Measurements from ENCODE around the gene TMEM117. TPM values are rescaled to one million over a fixed set of nuclear protein-coding genes. Genes with fewer than 3 reads are reported as not detected.

Gene TMEM117
- total and polyA plus RNA-seq, 2 donors (not counting 1 experiment from before 2014, with no cell fraction given), result 2.0 to 10.4 TPM

GRCh38 chr12:43858096-43858495 is 22.2 kb downstream of the TMEM117 start:
- Histone ChIP-seq H3K9ac (ENCODE audit: low read length) (no peak overlapping the region), H3K27ac (ENCODE audit: low read length in 2 of 2) (no peak overlapping the region), H3K27me3 (replicated peaks in 1 of 4; ENCODE audit: control extremely low read depth in 1 of 4, control insufficient read depth in 3 of 4, insufficient read depth in 4 of 4, low read length in 3 of 4) (no peaks in the 10 kb centered on the region), H3K9me3 (ENCODE audit: control extremely low read depth in 1 of 3, control insufficient read depth in 2 of 3, insufficient read depth in 1 of 3, low read length in 2 of 3) (no peaks in the 10 kb centered on the region), H3K36me3 (replicated peaks in 1 of 2; ENCODE audit: control extremely low read depth in 1 of 2, control insufficient read depth in 1 of 2, extremely low read depth in 1 of 2, insufficient read depth in 2 of 2, low read length in 1 of 2) (no peaks in the 10 kb centered on the region), H3K4me2 (replicated peaks; ENCODE audit: low read depth, low read length, poor library complexity, severe bottlenecking) (no peak overlapping the region), H3K4me1 (ENCODE audit: control insufficient read depth in 2 of 2, insufficient read depth in 2 of 2, low read length in 2 of 2) (no peaks in the 10 kb centered on the region), H2AFZ (ENCODE audit: insufficient read depth, low read depth, low read length, poor library complexity, severe bottlenecking) (no peak overlapping the region), H4K20me1 (ENCODE audit: control insufficient read depth, insufficient read depth, low read length, poor library complexity, severe bottlenecking) (no peaks in the 10 kb centered on the region), H3K79me2 (ENCODE audit: control insufficient read depth, insufficient read depth, low read length) (no peaks in the 10 kb centered on the region), H3K4me3 (ENCODE audit: control extremely low read depth in 1 of 5, extremely low read depth in 1 of 5, insufficient read depth in 1 of 5, low read depth in 2 of 5, low read length in 4 of 5) (no peak overlapping the region)
- CTCF ChIA-PET, result no interaction called here
- no peaks in the 10 kb centered on the region for H3K27me3 Mint-ChIP-seq
- WGBS (ENCODE audit: insufficient coverage), result 97% methylated on average over 7 of the region's 7 CpGs
- no peaks in the 10 kb centered on the region for H3K9me3 Mint-ChIP-seq (ENCODE audit: insufficient read depth)
- ATAC-seq (ENCODE audit: low read depth) (no peak), DNase-seq (no peak)
- no peaks in the 10 kb centered on the region for H3K4me1 Mint-ChIP-seq
- no peak overlapping the region for H3K4me3 Mint-ChIP-seq
- intact Hi-C loops (cut with micrococcal nuclease), result no loop called here
- TF ChIP-seq EZH2 (IDR thresholded peaks at IDR 0.05; ENCODE audit: borderline replicate concordance, insufficient read depth, low read depth, low read length, poor library complexity, severe bottlenecking) (no peak), CTCF (IDR thresholded peaks at IDR 0.05) (no peak)
- H3K27ac Mint-ChIP-seq, result no peak overlapping the region
- POLR2A ChIA-PET, result no interaction called here

GRCh38 chr12:43858991-43859390 is 23.1 kb downstream of the TMEM117 start:
- Mint-ChIP-seq H3K4me3 (no peak overlapping the region), H3K27me3 (no peaks in the 10 kb centered on the region), H3K27ac (no peak overlapping the region), H3K4me1 (no peaks in the 10 kb centered on the region), H3K9me3 (ENCODE audit: insufficient read depth) (no peaks in the 10 kb centered on the region)
- Histone ChIP-seq H3K27ac (ENCODE audit: low read length in 2 of 2) (no peak overlapping the region), H3K36me3 (replicated peaks in 1 of 2; ENCODE audit: control extremely low read depth in 1 of 2, control insufficient read depth in 1 of 2, extremely low read depth in 1 of 2, insufficient read depth in 2 of 2, low read length in 1 of 2) (no peaks in the 10 kb centered on the region), H3K9me3 (ENCODE audit: control extremely low read depth in 1 of 3, control insufficient read depth in 2 of 3, insufficient read depth in 1 of 3, low read length in 2 of 3) (peaks cover 0 to 3% (median 0%) of the 10 kb centered on the region in 3 donors), H3K4me2 (replicated peaks; ENCODE audit: low read depth, low read length, poor library complexity, severe bottlenecking) (no peak overlapping the region), H3K4me1 (ENCODE audit: control insufficient read depth in 2 of 2, insufficient read depth in 2 of 2, low read length in 2 of 2) (no peaks in the 10 kb centered on the region), H2AFZ (ENCODE audit: insufficient read depth, low read depth, low read length, poor library complexity, severe bottlenecking) (no peak overlapping the region), H3K4me3 (ENCODE audit: control extremely low read depth in 1 of 5, extremely low read depth in 1 of 5, insufficient read depth in 1 of 5, low read depth in 2 of 5, low read length in 4 of 5) (no peak overlapping the region), H4K20me1 (ENCODE audit: control insufficient read depth, insufficient read depth, low read length, poor library complexity, severe bottlenecking) (no peaks in the 10 kb centered on the region), H3K9ac (ENCODE audit: low read length) (no peak overlapping the region), H3K79me2 (ENCODE audit: control insufficient read depth, insufficient read depth, low read length) (no peaks in the 10 kb centered on the region), H3K27me3 (replicated peaks in 1 of 4; ENCODE audit: control extremely low read depth in 1 of 4, control insufficient read depth in 3 of 4, insufficient read depth in 4 of 4, low read length in 3 of 4) (no peaks in the 10 kb centered on the region)
- POLR2A ChIA-PET, result no interaction called here
- CTCF ChIA-PET, result no interaction called here
- TF ChIP-seq EZH2 (IDR thresholded peaks at IDR 0.05; ENCODE audit: borderline replicate concordance, insufficient read depth, low read depth, low read length, poor library complexity, severe bottlenecking) (no peak), CTCF (IDR thresholded peaks at IDR 0.05) (no peak)
- ATAC-seq (ENCODE audit: low read depth) (no peak), DNase-seq (no peak)
- intact Hi-C loops (cut with micrococcal nuclease), result no loop called here
- WGBS (ENCODE audit: insufficient coverage), result 98% methylated on average over 6 of the region's 6 CpGs

All from B cell (primary cell).